VCaP (cell line): ENCODE data around the gene KLHL40.

Experiments
- H3K27ac ChIP-seq: fragments of 450-650 bp; 2 replicates; pipeline ENCODE4 v1.5.1; 2017
- CTCF ChIP-seq: fragments of 450-650 bp; conservative IDR thresholded peaks from 2 replicates; pipeline ENCODE4 v1.5.1; 2017; ENCODE audit warnings: mild to moderate bottlenecking, moderate library complexity

Gene KLHL40

GRCh38 chr3:42694366-42694765, 9.0 kb downstream of the KLHL40 start:
- no peak for TF ChIP-seq CTCF
- no peak overlapping the region for H3K27ac ChIP-seq

GRCh38 chr3:42696356-42697288, 11.3 kb downstream of the KLHL40 start:
- H3K27ac ChIP-seq: no peak overlapping the region
- TF ChIP-seq CTCF: no peak

- no peak for TF ChIP-seq CTCF
- no peak overlapping the region for H3K27ac ChIP-seq
Measured at GRCh38 chr3:42697289-42698051, 12.1 kb downstream of the KLHL40 start.

- no peak for TF ChIP-seq CTCF
- H3K27ac ChIP-seq: no peak overlapping the region
Measured at GRCh38 chr3:42698216-42698910, 13.0 kb downstream of the KLHL40 start.

GRCh38 chr3:42698911-42699230, 13.5 kb downstream of the KLHL40 start:
- TF ChIP-seq CTCF: no peak
- no peak overlapping the region for H3K27ac ChIP-seq

GRCh38 chr3:42699511-42699971, 14.2 kb downstream of the KLHL40 start:
- no peak overlapping the region for H3K27ac ChIP-seq
- no peak for TF ChIP-seq CTCF
